BJ (cell line): ENCODE data around the gene MGRN1. TPM values are rescaled to one million over a fixed set of nuclear protein-coding genes. Genes with fewer than 3 reads are reported as not detected.

Source experiments
- CTCF ChIA-PET: fragments of 350-600 bp; formaldehyde crosslinking; extraction: SDS; loops from one replicate; lab custom pipeline; 2021; ENCODE audit warnings: antibody characterized with exemption, inconsistent platforms; lab: Yijun Ruan, JAX
- POLR2A ChIA-PET: fragments of 300-600 bp; sonication (Branson Sonifier 250); formaldehyde crosslinking; extraction: SDS; loops from one replicate; lab custom pipeline; 2021; ENCODE audit warnings: antibody characterized with exemption; lab: Charles Lee
- DNase-seq: peaks from one replicate; pipeline ENCODE4 v3.0.0-alpha.2; 2011; ENCODE audit warnings: low read depth
- H3K27me3 ChIP-seq: 2 replicates; pipeline ENCODE4 v1.6.0; 2011; ENCODE audit warnings: low read length; ENCODE audit not compliant: control insufficient read depth, insufficient read depth
- H3K36me3 ChIP-seq: 2 replicates; pipeline ENCODE4 v1.5.1; 2011; ENCODE audit warnings: low read length; ENCODE audit not compliant: control insufficient read depth, insufficient read depth
- H3K4me3 ChIP-seq: 2 replicates; pipeline ENCODE4 v1.5.1; 2011; ENCODE audit warnings: low read depth, mild to moderate bottlenecking, control low read depth, low read length
- CTCF ChIP-seq: IDR thresholded peaks from 2 replicates; pipeline ENCODE4 v1.5.1; 2011; ENCODE audit warnings: low read depth, mild to moderate bottlenecking, control low read depth, inconsistent platforms, low read length, moderate library complexity; ENCODE audit not compliant: insufficient read depth
- polyA plus RNA-seq: library from polyadenylated mRNA; depleted of rRNA; stranded (reverse); fragments of >200 nt; gene quantifications from 2 replicates; pipeline ENCODE4 v1.2.3, GENCODE V29; 2011

The MGRN1 gene
- polyA plus RNA-seq, 1 experiment = 4.5 TPM

GRCh38 chr16:4597174-4597573, 27.5 kb upstream of the MGRN1 start:
- H3K4me3 ChIP-seq = no peak overlapping the region
- H3K36me3 ChIP-seq = no peaks in the 10 kb centered on the region
- peaks cover 5% of the 10 kb centered on the region for H3K27me3 ChIP-seq
- POLR2A ChIA-PET = no interaction called here
- TF ChIP-seq CTCF = no peak
- CTCF ChIA-PET = interaction anchor here (0.7 to 5.4 kb wide), 3 partner anchors 11 to 114 kb away, joined by 3 to 33 read pairs (median 3); no protein-coding TSS in a partner anchor
- no peak for DNase-seq

GRCh38 chr16:4599037-4599436, 25.6 kb upstream of the MGRN1 start:
- no peaks in the 10 kb centered on the region for H3K36me3 ChIP-seq
- TF ChIP-seq CTCF = no peak
- peaks cover 4% of the 10 kb centered on the region for H3K27me3 ChIP-seq
- no peak overlapping the region for H3K4me3 ChIP-seq
- CTCF ChIA-PET = interaction anchor here (5.4 kb wide), 1 partner anchor 13 kb away, joined by 33 read pairs; no protein-coding TSS in a partner anchor
- POLR2A ChIA-PET = no interaction called here
- DNase-seq = no peak

GRCh38 chr16:4599545-4599944, 25.1 kb upstream of the MGRN1 start:
- ChIA-PET CTCF (interaction anchor here (5.4 kb wide), 1 partner anchor 14 kb away, joined by 33 read pairs; no protein-coding TSS in a partner anchor), POLR2A (no interaction called here)
- Histone ChIP-seq H3K36me3 (no peaks in the 10 kb centered on the region), H3K27me3 (peaks cover 4% of the 10 kb centered on the region), H3K4me3 (no peak overlapping the region)
- no peak for DNase-seq
- no peak for TF ChIP-seq CTCF

GRCh38 chr16:4601036-4601863, 23.4 kb upstream of the MGRN1 start:
- no peak for TF ChIP-seq CTCF
- no peak for DNase-seq
- H3K27me3 ChIP-seq = peaks cover 4% of the 10 kb centered on the region
- ChIA-PET POLR2A (no interaction called here), CTCF (no interaction called here)
- H3K36me3 ChIP-seq = no peaks in the 10 kb centered on the region
- H3K4me3 ChIP-seq = no peak overlapping the region

- ChIA-PET CTCF (no interaction called here), POLR2A (no interaction called here)
- H3K4me3 ChIP-seq = no peak overlapping the region
- H3K27me3 ChIP-seq = peaks cover 4% of the 10 kb centered on the region
- no peak for DNase-seq
- H3K36me3 ChIP-seq = no peaks in the 10 kb centered on the region
- no peak for TF ChIP-seq CTCF
Measured at GRCh38 chr16:4601864-4602186, 22.8 kb upstream of the MGRN1 start.
